ENCODE data around the gene EPB41L2.
A peak's percentile ranks its signal among the peaks of the same experiment; 100 is the strongest.

Gene EPB41L2

GRCh38 chr6:130853555-130854183, 209.4 kb downstream of the EPB41L2 start:
- DNase-seq, result no peak

- no peak for DNase-seq
Observed at GRCh38 chr6:130852844-130853554, 210.0 kb downstream of the EPB41L2 start.

GRCh38 chr6:130851026-130851425, 212.0 kb downstream of the EPB41L2 start:
- no peak for DNase-seq

- DNase-seq, result peak; percentile 22
Observed at GRCh38 chr6:130849594-130849993, 213.5 kb downstream of the EPB41L2 start.

- no peak for DNase-seq
Observed at GRCh38 chr6:130848945-130849344, 214.1 kb downstream of the EPB41L2 start.

- DNase-seq, result no peak
Observed at GRCh38 chr6:130847001-130847910, 215.8 kb downstream of the EPB41L2 start.

- DNase-seq, result no peak
Observed at GRCh38 chr6:130846501-130846900, 216.5 kb downstream of the EPB41L2 start.

GRCh38 chr6:130843575-130844320, 219.3 kb downstream of the EPB41L2 start:
- DNase-seq, result peak; percentile 27

- no peak for DNase-seq
Observed at GRCh38 chr6:130841128-130841728, 221.8 kb downstream of the EPB41L2 start.

GRCh38 chr6:130840050-130840449, 223.0 kb downstream of the EPB41L2 start:
- DNase-seq, result no peak

- no peak for DNase-seq
Observed at GRCh38 chr6:130839379-130839778, 223.7 kb downstream of the EPB41L2 start.

GRCh38 chr6:130838951-130839350, 224.1 kb downstream of the EPB41L2 start:
- no peak for DNase-seq

GRCh38 chr6:130838250-130838860, 224.7 kb downstream of the EPB41L2 start:
- DNase-seq, result no peak

GRCh38 chr6:130837067-130837466, 226.0 kb downstream of the EPB41L2 start:
- DNase-seq, result no peak

GRCh38 chr6:130836055-130836640, 226.9 kb downstream of the EPB41L2 start:
- no peak for DNase-seq

GRCh38 chr6:130834482-130835251, 228.4 kb downstream of the EPB41L2 start:
- DNase-seq, result no peak

GRCh38 chr6:130833569-130833968, 229.5 kb downstream of the EPB41L2 start:
- no peak for DNase-seq

GRCh38 chr6:130831607-130832006, 231.4 kb downstream of the EPB41L2 start:
- peak; percentile 79 for DNase-seq

GRCh38 chr6:130829333-130829910, 233.6 kb downstream of the EPB41L2 start:
- DNase-seq, result no peak
